Measurements from ENCODE around the gene ZFHX3.

The ZFHX3 gene

DNA sequence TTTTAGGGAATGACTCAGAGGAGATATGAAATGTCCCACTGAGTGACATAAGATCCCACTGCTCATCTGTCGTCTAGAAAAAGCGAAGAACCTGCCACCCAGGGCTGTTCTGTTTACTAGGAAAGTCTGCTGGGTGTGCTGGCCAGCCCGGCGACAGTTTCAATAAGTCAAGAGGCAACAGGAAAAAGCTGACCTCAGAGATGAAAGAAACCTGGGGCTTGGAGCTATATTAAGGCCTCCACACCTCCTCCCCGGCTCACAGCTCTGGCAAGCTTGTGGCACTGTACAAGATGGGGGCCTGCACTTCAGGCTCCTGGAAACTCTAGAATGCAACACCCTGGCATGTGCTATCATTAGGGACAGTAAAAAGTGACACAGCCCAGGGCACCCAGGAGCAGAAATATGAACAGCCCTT is 10.6 kb downstream of the ZFHX3 start:
- no peak for TF ChIP-seq CEBPB (IDR thresholded peaks at IDR 0.05)
- TF ChIP-seq EP300 (IDR thresholded peaks at IDR 0.05; ENCODE audit: borderline replicate concordance) = no peak
- no peak for TF ChIP-seq EGR1 (IDR thresholded peaks at IDR 0.05)
- TF ChIP-seq ZBTB7A (IDR thresholded peaks at IDR 0.05; ENCODE audit: low read depth) = no peak
- TF ChIP-seq NFIC (IDR thresholded peaks at IDR 0.05) = no peak
- no peak for TF ChIP-seq FOXM1 (IDR thresholded peaks at IDR 0.05; ENCODE audit: borderline replicate concordance, low read depth)
- no peak for TF ChIP-seq TAF1 (IDR thresholded peaks at IDR 0.05; ENCODE audit: low read depth)
- TF ChIP-seq, protein P1, sequence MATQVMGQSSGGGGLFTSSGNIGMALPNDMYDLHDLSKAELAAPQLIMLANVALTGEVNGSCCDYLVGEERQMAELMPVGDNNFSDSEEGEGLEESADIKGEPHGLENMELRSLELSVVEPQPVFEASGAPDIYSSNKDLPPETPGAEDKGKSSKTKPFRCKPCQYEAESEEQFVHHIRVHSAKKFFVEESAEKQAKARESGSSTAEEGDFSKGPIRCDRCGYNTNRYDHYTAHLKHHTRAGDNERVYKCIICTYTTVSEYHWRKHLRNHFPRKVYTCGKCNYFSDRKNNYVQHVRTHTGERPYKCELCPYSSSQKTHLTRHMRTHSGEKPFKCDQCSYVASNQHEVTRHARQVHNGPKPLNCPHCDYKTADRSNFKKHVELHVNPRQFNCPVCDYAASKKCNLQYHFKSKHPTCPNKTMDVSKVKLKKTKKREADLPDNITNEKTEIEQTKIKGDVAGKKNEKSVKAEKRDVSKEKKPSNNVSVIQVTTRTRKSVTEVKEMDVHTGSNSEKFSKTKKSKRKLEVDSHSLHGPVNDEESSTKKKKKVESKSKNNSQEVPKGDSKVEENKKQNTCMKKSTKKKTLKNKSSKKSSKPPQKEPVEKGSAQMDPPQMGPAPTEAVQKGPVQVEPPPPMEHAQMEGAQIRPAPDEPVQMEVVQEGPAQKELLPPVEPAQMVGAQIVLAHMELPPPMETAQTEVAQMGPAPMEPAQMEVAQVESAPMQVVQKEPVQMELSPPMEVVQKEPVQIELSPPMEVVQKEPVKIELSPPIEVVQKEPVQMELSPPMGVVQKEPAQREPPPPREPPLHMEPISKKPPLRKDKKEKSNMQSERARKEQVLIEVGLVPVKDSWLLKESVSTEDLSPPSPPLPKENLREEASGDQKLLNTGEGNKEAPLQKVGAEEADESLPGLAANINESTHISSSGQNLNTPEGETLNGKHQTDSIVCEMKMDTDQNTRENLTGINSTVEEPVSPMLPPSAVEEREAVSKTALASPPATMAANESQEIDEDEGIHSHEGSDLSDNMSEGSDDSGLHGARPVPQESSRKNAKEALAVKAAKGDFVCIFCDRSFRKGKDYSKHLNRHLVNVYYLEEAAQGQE (IDR thresholded peaks at IDR 0.05; ENCODE audit: low read depth) = no peak
- TF ChIP-seq TEAD4 (IDR thresholded peaks at IDR 0.05) = no peak
- no peak for TF ChIP-seq RAD21 (IDR thresholded peaks at IDR 0.05; ENCODE audit: low read depth)
- TF ChIP-seq, protein P2, sequence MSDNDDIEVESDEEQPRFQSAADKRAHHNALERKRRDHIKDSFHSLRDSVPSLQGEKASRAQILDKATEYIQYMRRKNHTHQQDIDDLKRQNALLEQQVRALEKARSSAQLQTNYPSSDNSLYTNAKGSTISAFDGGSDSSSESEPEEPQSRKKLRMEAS (IDR thresholded peaks at IDR 0.05) = no peak
- TF ChIP-seq, protein P3, sequence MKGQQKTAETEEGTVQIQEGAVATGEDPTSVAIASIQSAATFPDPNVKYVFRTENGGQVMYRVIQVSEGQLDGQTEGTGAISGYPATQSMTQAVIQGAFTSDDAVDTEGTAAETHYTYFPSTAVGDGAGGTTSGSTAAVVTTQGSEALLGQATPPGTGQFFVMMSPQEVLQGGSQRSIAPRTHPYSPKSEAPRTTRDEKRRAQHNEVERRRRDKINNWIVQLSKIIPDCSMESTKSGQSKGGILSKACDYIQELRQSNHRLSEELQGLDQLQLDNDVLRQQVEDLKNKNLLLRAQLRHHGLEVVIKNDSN (IDR thresholded peaks at IDR 0.05) = no peak
- no peak for TF ChIP-seq TCF12 (IDR thresholded peaks at IDR 0.05; ENCODE audit: low read depth)
- no peak for TF ChIP-seq YY1 (IDR thresholded peaks at IDR 0.05; ENCODE audit: low read depth)
- no peak for TF ChIP-seq CREB1 (IDR thresholded peaks at IDR 0.05; ENCODE audit: low read depth)

DNA sequence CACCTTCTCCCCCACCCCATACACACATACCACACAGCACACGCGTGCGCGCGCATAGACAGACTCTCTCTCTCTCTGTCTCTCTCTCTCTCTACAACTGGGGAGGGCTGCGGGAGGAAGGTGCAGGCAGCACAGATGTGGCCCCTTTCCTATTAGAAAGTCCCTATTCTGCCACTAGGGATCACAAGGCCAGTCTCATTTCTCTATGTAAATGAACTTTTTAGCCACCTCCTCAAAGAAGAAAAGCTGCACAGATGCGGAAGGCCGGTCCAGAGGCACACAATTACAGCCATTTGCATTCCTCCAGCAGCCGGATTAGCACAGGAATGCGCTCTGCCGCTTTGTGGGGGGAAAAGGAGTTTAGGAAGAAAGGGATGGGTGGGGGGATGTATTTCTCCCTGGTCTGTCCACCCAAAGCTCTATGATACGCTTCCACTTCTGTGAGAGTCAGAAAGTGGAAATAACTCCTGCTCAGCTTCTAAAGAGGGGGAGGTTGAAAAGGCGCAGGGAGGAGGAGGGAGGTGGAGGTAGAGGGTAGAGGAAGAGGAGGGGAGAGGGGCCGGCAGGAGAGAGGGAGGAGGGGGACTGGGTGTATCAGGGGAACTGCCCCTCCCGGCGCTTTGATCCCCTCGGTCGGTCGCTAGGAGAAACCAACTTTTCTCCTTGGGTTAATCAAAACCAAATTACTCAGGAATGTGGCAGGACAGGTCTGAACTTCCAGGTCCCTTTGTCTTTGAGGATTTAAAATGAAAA is 11.7 kb downstream of the ZFHX3 start:
- TF ChIP-seq TCF12 (IDR thresholded peaks at IDR 0.05; ENCODE audit: low read depth) (peak; percentile 32), YY1 (IDR thresholded peaks at IDR 0.05; ENCODE audit: low read depth) (peak; percentile 52; the same call in 1 of the 2 replicates), TEAD4 (IDR thresholded peaks at IDR 0.05) (peak; percentile 90), FOXM1 (IDR thresholded peaks at IDR 0.05; ENCODE audit: borderline replicate concordance, low read depth) (no peak), EGR1 (IDR thresholded peaks at IDR 0.05) (no peak), CEBPB (IDR thresholded peaks at IDR 0.05) (no peak), ZBTB7A (IDR thresholded peaks at IDR 0.05; ENCODE audit: low read depth) (0 out of 2 replicates have a peak, but pooled peaks have one; percentile 14), RAD21 (IDR thresholded peaks at IDR 0.05; ENCODE audit: low read depth) (no peak), EP300 (IDR thresholded peaks at IDR 0.05; ENCODE audit: borderline replicate concordance) (peak; percentile 37; the same call in 1 of the 2 replicates), NFIC (IDR thresholded peaks at IDR 0.05) (no peak), CREB1 (IDR thresholded peaks at IDR 0.05; ENCODE audit: low read depth) (no peak)
- TF ChIP-seq, protein P2 (IDR thresholded peaks at IDR 0.05) = peak; percentile 29; the same call in 1 of the 2 replicates

DNA sequence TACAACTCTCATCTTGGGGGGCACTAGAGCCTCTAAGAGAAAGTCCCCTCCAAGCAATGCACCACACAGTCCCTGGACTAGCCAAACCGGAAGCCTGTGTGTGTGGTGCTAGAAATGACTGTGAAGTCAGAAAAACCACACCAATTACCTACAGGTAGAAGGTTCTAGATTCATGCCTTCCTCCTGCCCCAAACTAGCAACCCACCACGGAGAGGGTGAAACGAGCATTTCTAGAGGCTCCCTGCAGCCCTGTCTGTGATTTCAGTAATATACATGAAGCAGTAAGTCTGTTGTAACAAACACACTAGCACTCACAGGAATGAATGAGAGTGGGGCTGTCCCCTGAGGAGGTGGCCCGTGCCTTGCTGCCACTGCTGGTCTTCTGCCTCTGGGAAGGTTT is 13.6 kb downstream of the ZFHX3 start:
- TF ChIP-seq, protein P3 (IDR thresholded peaks at IDR 0.05) = no peak
- TF ChIP-seq FOXM1 (IDR thresholded peaks at IDR 0.05; ENCODE audit: borderline replicate concordance, low read depth) (no peak), RAD21 (IDR thresholded peaks at IDR 0.05; ENCODE audit: low read depth) (no peak), EGR1 (IDR thresholded peaks at IDR 0.05) (no peak), ZBTB7A (IDR thresholded peaks at IDR 0.05; ENCODE audit: low read depth) (no peak), NFIC (IDR thresholded peaks at IDR 0.05) (no peak), YY1 (IDR thresholded peaks at IDR 0.05; ENCODE audit: low read depth) (no peak), EP300 (IDR thresholded peaks at IDR 0.05; ENCODE audit: borderline replicate concordance) (no peak), TCF12 (IDR thresholded peaks at IDR 0.05; ENCODE audit: low read depth) (no peak)
- TF ChIP-seq, protein P2 (IDR thresholded peaks at IDR 0.05) = no peak
- TF ChIP-seq, protein P1 (IDR thresholded peaks at IDR 0.05; ENCODE audit: low read depth) = no peak

DNA sequence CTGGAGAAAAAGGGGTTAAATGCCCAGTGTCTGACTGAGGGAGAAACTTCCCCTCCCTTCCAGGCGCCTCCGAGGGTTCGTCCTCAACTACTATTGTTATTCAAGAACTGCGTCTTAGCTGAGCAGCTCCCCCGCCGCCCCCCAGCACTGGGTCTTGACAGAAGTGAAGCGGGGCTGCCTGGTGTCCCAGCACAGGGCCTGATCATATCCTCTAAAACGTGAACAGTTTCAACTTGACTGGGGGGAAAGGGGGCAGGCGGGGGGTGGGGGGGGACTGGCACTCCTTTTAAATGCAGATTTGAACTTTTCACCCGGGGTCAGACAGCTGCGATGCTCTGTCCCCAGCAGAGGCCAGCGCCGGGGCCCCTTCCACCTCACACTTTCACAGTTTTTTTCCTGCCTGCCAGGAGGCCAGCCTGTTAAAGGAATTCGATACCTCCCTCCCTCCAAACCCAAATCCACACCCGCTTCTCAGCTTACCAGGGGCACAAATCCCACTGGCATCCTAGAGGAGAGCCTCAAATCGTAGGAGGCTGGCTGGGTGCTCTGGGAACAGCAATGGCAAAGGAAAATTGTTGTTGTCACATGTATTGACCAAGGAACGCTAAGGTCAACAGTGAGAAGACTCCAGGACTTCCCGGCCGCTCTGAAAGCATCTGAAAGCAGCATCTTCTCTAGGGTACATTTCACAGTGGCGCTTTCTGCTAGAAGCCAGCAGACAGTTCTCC is 14.5 kb downstream of the ZFHX3 start:
- TF ChIP-seq FOXM1 (IDR thresholded peaks at IDR 0.05; ENCODE audit: borderline replicate concordance, low read depth) = no peak
- no peak for TF ChIP-seq CREB1 (IDR thresholded peaks at IDR 0.05; ENCODE audit: low read depth)
- TF ChIP-seq EP300 (IDR thresholded peaks at IDR 0.05; ENCODE audit: borderline replicate concordance) = no peak; the same call in 1 of the 2 replicates
- TF ChIP-seq, protein P2 (IDR thresholded peaks at IDR 0.05) = no peak
- no peak for TF ChIP-seq TAF1 (IDR thresholded peaks at IDR 0.05; ENCODE audit: low read depth)
- no peak for TF ChIP-seq ZBTB7A (IDR thresholded peaks at IDR 0.05; ENCODE audit: low read depth)
- TF ChIP-seq TEAD4 (IDR thresholded peaks at IDR 0.05) = no peak
- TF ChIP-seq, protein P1 (IDR thresholded peaks at IDR 0.05; ENCODE audit: low read depth) = no peak
- TF ChIP-seq, protein P3 (IDR thresholded peaks at IDR 0.05) = no peak
